HepG2 (cell line): ENCODE results near the gene PLSCR5. TPM values are rescaled to one million over a fixed set of nuclear protein-coding genes. Genes with fewer than 3 reads are reported as not detected.
A peak's percentile ranks its signal among the peaks of the same experiment; 100 is the strongest.

Experiments used
- CCDC6 ChIP-seq: sonication (generic); formaldehyde crosslinking; IDR thresholded peaks from 2 replicates; pipeline ENCODE4 v1.8.1; 2022; ENCODE audit warnings: mild to moderate bottlenecking, missing genetic modification reagents, moderate library complexity
- DBP ChIP-seq: sonication (generic); formaldehyde crosslinking; IDR thresholded peaks from 2 replicates; pipeline ENCODE4 v1.4.0; 2020; ENCODE audit warnings: missing genetic modification reagents; ENCODE audit errors: not compliant biosample characterization
- FOXP4 ChIP-seq: sonication (generic); formaldehyde crosslinking; IDR thresholded peaks from 2 replicates; pipeline ENCODE4 v1.4.0; 2020; ENCODE audit warnings: missing genetic modification reagents
- MYNN ChIP-seq: sonication (generic); formaldehyde crosslinking; IDR thresholded peaks from 2 replicates; pipeline ENCODE4 v1.4.0; 2020; ENCODE audit warnings: mild to moderate bottlenecking, low read depth, missing genetic modification reagents
- NR1H2 ChIP-seq: sonication (generic); formaldehyde crosslinking; IDR thresholded peaks from 2 replicates; pipeline ENCODE4 v1.8.1; 2022; ENCODE audit warnings: low read depth, missing genetic modification reagents, borderline replicate concordance
- PRDM4 ChIP-seq: sonication (generic); formaldehyde crosslinking; IDR thresholded peaks from 2 replicates; pipeline ENCODE4 v1.9.0; 2021; ENCODE audit warnings: missing genetic modification reagents, borderline replicate concordance
- RAD21 ChIP-seq: fragments of 450-650 bp; formaldehyde crosslinking; IDR thresholded peaks from 2 replicates; pipeline ENCODE4 v1.5.0; 2020; ENCODE audit warnings: mild to moderate bottlenecking
- SRSF4 ChIP-seq: fragments of 200-400 bp; formaldehyde crosslinking; IDR thresholded peaks from one replicate; pipeline ENCODE4 v1.6.1; 2018; ENCODE audit warnings: mild to moderate bottlenecking, low read depth, low read length, moderate library complexity; ENCODE audit not compliant: poor library complexity, severe bottlenecking
- STAT6 ChIP-seq: sonication (generic); formaldehyde crosslinking; IDR thresholded peaks from 2 replicates; pipeline ENCODE4 v1.4.0; 2020; ENCODE audit warnings: missing genetic modification reagents, mild to moderate bottlenecking, borderline replicate concordance
- TFE3 ChIP-seq: IDR thresholded peaks from 2 replicates; pipeline ENCODE4 v1.6.1; 2016
- ZBED4 ChIP-seq: sonication (generic); formaldehyde crosslinking; IDR thresholded peaks from 2 replicates; pipeline ENCODE4 v1.4.0; 2020; ENCODE audit warnings: missing genetic modification reagents, borderline replicate concordance
- ZNF563 ChIP-seq: sonication (generic); formaldehyde crosslinking; IDR thresholded peaks from 2 replicates; pipeline ENCODE4 v1.8.0; 2022; ENCODE audit warnings: mild to moderate bottlenecking, moderate library complexity, missing genetic modification reagents
- polyA plus RNA-seq, 8 experiments: library from polyadenylated mRNA; depleted of rRNA in 3 of 8; stranded (reverse) in 7 of 8; unstranded in 1 of 8; fragments of >200 nt; fragmentation: Illumina TruSeq in 4 of 8; extraction: Trizol in 4 of 8; gene quantifications; 2 replicates each; pipeline versions ENCODE4 v1.2.1 to v1.2.3, GENCODE V29; 2011 to 2016; ENCODE audit warnings: low read depth in 4 of 8, missing spikeins in 1 of 8, mixed read lengths in 1 of 8; ENCODE audit not compliant: insufficient read depth in 1 of 8
- total RNA-seq, 5 experiments: library from RNA; depleted of rRNA; stranded (reverse); fragments of >200 nt; fragmentation: Illumina TruSeq; extraction: Trizol; gene quantifications; 2 replicates each; pipeline ENCODE4 v1.2.3, GENCODE V29; 2016; ENCODE audit warnings: low read depth in 1 of 5

PLSCR5 gene
- total and polyA plus RNA-seq, 2 of the 13 experiments (the other 11 are each of a cell fraction or from before 2014, with no cell fraction given) = 0.50 TPM; not detected in 1

- TF ChIP-seq ZBED4 (CRISPR knock-in tag) (peak; percentile 27; the same call in 1 of the 2 replicates), SRSF4 (no peak), TFE3 (peak; percentile 62), ZNF563 (peak; percentile 73; the same call in 1 of the 2 replicates), PRDM4 (no peak), FOXP4 (CRISPR knock-in tag) (peak; percentile 37; the same call in 1 of the 2 replicates), RAD21 (CRISPR knock-in tag) (no peak), CCDC6 (CRISPR knock-in tag) (peak; percentile 83; the same call in 1 of the 2 replicates), DBP (CRISPR knock-in tag) (no peak), MYNN (CRISPR knock-in tag) (no peak), STAT6 (CRISPR knock-in tag) (no peak), NR1H2 (CRISPR knock-in tag) (no peak)
Observed at GRCh38 chr3:146544002-146544928, 60.9 kb downstream of the PLSCR5 start, which contains the start of gene PLSCR1 (continued).
